Fibroblast of pulmonary artery (primary cell): ENCODE data around the gene COL11A1.

Experiments
- DNase-seq: peaks from one replicate; pipeline ENCODE4 v3.0.0-alpha.2; 2010; ENCODE audit warnings: low read depth
- H3K4me3 ChIP-seq: replicated peaks from 2 replicates; pipeline ENCODE4 v1.5.1; 2011; ENCODE audit warnings: low read depth, mild to moderate bottlenecking, control low read depth, low read length, moderate library complexity
- CTCF ChIP-seq: IDR thresholded peaks from 2 replicates; pipeline ENCODE4 v1.5.1; 2011; ENCODE audit warnings: mild to moderate bottlenecking, control low read depth, low read length, inconsistent platforms; ENCODE audit errors: missing control alignments

The COL11A1 gene

GRCh38 chr1:102872097-102872496 lies 236.2 kb downstream of the COL11A1 start:
- TF ChIP-seq CTCF: no peak
- H3K4me3 ChIP-seq: no peak overlapping the region
- DNase-seq: no peak

- H3K4me3 ChIP-seq: no peak overlapping the region
- TF ChIP-seq CTCF: no peak
- no peak for DNase-seq
These were observed 244.6 kb downstream of the COL11A1 start for GRCh38 chr1:102863704-102864103.

GRCh38 chr1:102861247-102861646 lies 247.1 kb downstream of the COL11A1 start:
- no peak overlapping the region for H3K4me3 ChIP-seq
- no peak for TF ChIP-seq CTCF
- no peak for DNase-seq

- H3K4me3 ChIP-seq: no peak overlapping the region
- no peak for DNase-seq
- TF ChIP-seq CTCF: no peak
These were observed 249.6 kb downstream of the COL11A1 start for GRCh38 chr1:102858695-102859094.

GRCh38 chr1:102857251-102857650 lies 251.1 kb downstream of the COL11A1 start:
- DNase-seq: no peak
- TF ChIP-seq CTCF: no peak
- no peak overlapping the region for H3K4me3 ChIP-seq

- TF ChIP-seq CTCF: no peak
- H3K4me3 ChIP-seq: no peak overlapping the region
These were observed 254.6 kb downstream of the COL11A1 start for GRCh38 chr1:102853701-102854187.

GRCh38 chr1:102853136-102853535 lies 255.2 kb downstream of the COL11A1 start:
- no peak overlapping the region for H3K4me3 ChIP-seq
- no peak for TF ChIP-seq CTCF
- no peak for DNase-seq

More at GRCh38 chr1:102853701-102854187, 254.6 kb downstream of the COL11A1 start:
- DNase-seq: no peak
